Activated CD8-positive, alpha-beta memory T cell treated with anti-CD3 and anti-CD28 coated beads, Interleukin-2, amount 10 ng/mL, durations not matched to agents 7 days and 5 days (primary cell): ENCODE measurements around the gene GADD45GIP1. TPM values are rescaled to one million over a fixed set of nuclear protein-coding genes. Genes with fewer than 3 reads are reported as not detected.

ENCODE experiments used
- ATAC-seq: fragments of 150-1000 bp; cut with Tn5 transposase; one replicate; pipeline ENCODE4 v1.10.0; 2021; ENCODE audit warnings: moderate library complexity
- CTCF ChIA-PET: fragments of 350-600 bp; sonication (Branson Sonifier 250); formaldehyde crosslinking; loops from one replicate; lab custom pipeline; 2021; ENCODE audit warnings: antibody characterized with exemption; lab: Charles Lee
- DNase-seq: peaks from one replicate; pipeline ENCODE4 v3.0.0-alpha.2; 2020
- H3K27ac Mint-ChIP-seq: one replicate; pipeline ENCODE4 v1.8.0; 2021; ENCODE audit warnings: mild to moderate bottlenecking, mixed read lengths
- H3K27me3 Mint-ChIP-seq: one replicate; pipeline ENCODE4 v1.8.0; 2021; ENCODE audit warnings: mixed read lengths
- H3K36me3 Mint-ChIP-seq: one replicate; pipeline ENCODE4 v1.8.0; 2021; ENCODE audit warnings: mild to moderate bottlenecking, mixed read lengths
- H3K4me1 Mint-ChIP-seq: one replicate; pipeline ENCODE4 v1.8.0; 2021; ENCODE audit warnings: mixed read lengths
- H3K4me3 Mint-ChIP-seq: one replicate; pipeline ENCODE4 v1.8.0; 2021; ENCODE audit warnings: mild to moderate bottlenecking, moderate library complexity, mixed read lengths
- H3K9me3 Mint-ChIP-seq: one replicate; pipeline ENCODE4 v1.8.0; 2022; ENCODE audit warnings: low read depth, mixed read lengths
- total RNA-seq, 2 experiments: library from RNA; stranded (reverse); gene quantifications; one replicate each; pipeline ENCODE4 v1.2.3, GENCODE V29; 2021

GADD45GIP1 gene
- total RNA-seq, 2 experiments from 2014 or later = 23.9 to 24.9 TPM

DNA sequence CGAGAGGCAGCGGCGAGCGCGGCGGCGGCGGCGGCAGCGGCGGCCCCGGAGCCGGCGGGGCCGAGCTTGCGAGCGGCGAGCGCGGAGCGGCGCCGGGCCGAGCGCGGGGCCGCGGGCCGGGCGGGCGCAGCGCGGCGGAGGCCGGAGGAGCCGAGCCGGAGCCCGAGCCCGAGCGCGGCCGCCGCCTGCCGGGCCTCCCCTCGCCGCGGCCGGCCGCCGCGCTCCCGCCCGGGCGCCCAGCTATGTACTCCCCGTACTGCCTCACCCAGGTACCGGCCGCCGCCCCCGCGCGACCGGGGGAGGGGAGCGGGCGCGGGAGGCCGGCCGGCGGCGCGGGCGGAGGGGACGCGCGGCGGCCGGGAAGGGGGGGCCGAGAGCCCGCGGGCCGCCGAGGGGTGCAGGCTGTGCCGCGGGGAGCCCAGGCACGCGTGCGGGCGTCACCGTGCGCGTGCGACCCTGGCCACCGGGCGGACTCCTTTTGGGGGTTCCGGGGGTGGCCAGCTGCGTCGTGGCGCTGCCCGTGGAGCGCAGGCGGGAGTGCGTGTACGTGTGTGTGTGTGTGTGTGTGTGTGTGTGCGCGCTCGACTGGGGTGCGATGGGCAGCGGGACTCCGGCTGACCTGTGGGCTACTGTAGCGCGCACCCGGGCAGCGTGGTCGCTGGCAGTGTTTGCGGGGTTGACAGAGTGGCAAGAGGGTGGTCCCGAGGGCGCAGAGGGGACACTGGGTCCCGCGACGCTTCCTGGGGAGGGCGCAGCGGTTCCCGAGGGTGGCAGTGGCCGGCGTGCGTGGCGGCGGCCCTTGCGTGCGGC, 38.8 kb upstream of the GADD45GIP1 start:
- H3K27me3 Mint-ChIP-seq = peaks cover 36% of the 10 kb centered on the region
- no peak overlapping the region for H3K4me3 Mint-ChIP-seq
- peaks cover 6% of the 10 kb centered on the region for H3K4me1 Mint-ChIP-seq
- ATAC-seq (peak; percentile 10), DNase-seq (no peak)
- no peaks in the 10 kb centered on the region for H3K9me3 Mint-ChIP-seq
- no peak overlapping the region for H3K27ac Mint-ChIP-seq
- CTCF ChIA-PET = interaction anchor here (1.2 kb wide), 1 partner anchor 65 kb away, joined by 4 read pairs; no protein-coding TSS in a partner anchor
- peaks cover 2% of the 10 kb centered on the region for H3K36me3 Mint-ChIP-seq

DNA sequence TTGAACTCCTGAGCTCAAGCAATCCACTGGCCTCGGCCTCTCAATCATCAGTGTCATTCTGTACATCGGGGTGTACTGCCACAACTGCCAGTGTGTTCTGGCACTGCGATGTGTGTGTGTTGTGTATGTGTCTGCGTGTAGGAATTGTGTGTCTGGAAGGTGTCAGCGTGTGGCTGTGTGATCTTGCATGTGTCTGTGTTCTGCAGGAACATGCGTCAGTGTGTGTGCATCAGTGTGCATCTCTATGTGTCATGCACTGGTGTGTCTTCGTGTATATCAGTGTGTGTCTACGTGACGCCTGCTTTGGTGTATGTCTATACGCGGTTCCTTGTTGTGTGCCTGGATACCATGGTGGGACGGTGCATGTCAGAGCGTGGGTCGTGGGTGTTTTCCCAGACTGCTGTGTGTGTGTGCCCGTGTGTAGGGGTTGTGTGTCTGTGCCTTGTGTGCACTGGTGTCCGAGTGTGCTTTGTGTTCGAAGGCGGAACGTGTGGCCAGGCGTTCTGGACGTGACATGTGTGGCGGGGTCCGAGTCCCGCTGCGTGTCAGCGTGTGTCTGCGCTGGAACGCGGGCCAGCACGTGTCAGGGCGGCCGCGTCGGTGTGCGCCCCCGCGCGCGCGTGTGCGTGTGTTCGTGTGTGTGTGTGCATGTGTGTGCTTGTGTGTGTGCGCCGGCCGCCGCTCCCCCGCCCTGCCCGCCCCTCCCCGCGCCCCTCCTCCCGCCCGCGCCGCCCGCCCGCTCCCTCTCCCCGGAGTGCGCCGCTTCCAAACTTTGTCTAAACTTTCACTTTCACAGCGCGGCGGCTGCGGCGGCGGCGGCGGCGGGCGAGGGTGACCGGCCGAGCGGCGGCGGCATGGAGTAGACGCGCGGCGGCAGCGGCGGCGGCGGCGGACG, 37.9 kb upstream of the GADD45GIP1 start, which contains the start of gene NFIX:
NFIX (plus strand) TSS at position 775 of the 895 bp plus-strand sequence. CDS start 363 bp downstream, outside the sequence.
- CTCF ChIA-PET = interaction anchor here (1.0 to 1.4 kb wide), 3 partner anchors 39 to 66 kb away, joined by 4 to 5 read pairs (median 4); no protein-coding TSS in a partner anchor
- Mint-ChIP-seq H3K4me3 (peak within 1 kb of the TSS; percentile 76), H3K9me3 (no peaks in the 10 kb centered on the region), H3K36me3 (peaks cover 2% of the 10 kb centered on the region), H3K27ac (peak within 1 kb of the TSS; percentile 61), H3K4me1 (peaks cover 6% of the 10 kb centered on the region), H3K27me3 (peaks cover 36% of the 10 kb centered on the region)
- no peak for DNase-seq
- peak; percentile 32 for ATAC-seq

DNA sequence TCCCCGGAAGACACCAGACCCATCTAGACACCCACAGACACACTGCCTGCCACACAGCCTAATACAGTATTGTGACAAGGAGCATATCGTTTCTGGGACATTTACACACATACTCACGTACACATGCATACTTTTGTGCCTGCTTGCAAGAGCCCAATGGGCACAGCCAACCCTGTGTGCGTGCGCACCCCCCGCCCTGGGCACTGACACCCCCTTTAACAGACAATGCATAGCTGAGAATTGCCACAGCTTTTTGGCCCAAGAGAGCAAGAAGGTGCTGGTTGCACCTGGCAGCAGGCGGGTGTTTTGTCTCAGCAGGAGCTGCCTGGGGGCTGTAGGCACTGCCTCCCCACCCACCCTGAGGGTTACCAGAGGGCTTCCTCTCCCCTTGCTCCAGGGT, 36.5 kb upstream of the GADD45GIP1 start:
- DNase-seq = no peak
- Mint-ChIP-seq H3K36me3 (peaks cover 2% of the 10 kb centered on the region), H3K27ac (no peak overlapping the region), H3K4me3 (no peak overlapping the region), H3K9me3 (no peaks in the 10 kb centered on the region), H3K4me1 (peaks cover 6% of the 10 kb centered on the region), H3K27me3 (peaks cover 36% of the 10 kb centered on the region)
- CTCF ChIA-PET = interaction anchor here (1.0 to 1.4 kb wide), 2 partner anchors 40 to 68 kb away, joined by 4 to 5 read pairs; no protein-coding TSS in a partner anchor
- no peak for ATAC-seq

DNA sequence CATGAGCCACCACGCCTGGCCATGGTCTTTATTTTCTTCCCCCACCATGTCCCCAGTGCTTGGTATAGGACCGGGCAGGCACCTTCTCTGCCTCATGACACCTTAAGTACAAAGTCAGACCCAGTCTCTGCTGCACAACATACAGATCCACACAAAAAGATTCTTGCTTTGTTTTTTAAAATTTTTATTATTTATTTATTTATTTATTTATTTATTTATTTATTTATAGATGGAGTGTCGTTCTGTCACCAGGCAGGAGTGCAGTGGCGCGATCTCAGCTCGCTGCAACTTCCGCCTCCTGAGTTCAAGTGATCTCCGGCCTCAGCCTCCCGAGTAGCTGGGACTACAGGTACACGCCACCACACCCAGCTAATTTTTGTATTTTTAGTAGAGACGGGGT, 35.7 kb upstream of the GADD45GIP1 start:
- Mint-ChIP-seq H3K36me3 (peaks cover 2% of the 10 kb centered on the region), H3K4me3 (no peak overlapping the region), H3K9me3 (no peaks in the 10 kb centered on the region), H3K27ac (no peak overlapping the region), H3K27me3 (peaks cover 32% of the 10 kb centered on the region), H3K4me1 (peaks cover 6% of the 10 kb centered on the region)
- CTCF ChIA-PET = interaction anchor here (0.7 kb wide), 1 partner anchor 27 kb away, joined by 3 read pairs; no protein-coding TSS in a partner anchor
- DNase-seq (no peak), ATAC-seq (no peak)

DNA sequence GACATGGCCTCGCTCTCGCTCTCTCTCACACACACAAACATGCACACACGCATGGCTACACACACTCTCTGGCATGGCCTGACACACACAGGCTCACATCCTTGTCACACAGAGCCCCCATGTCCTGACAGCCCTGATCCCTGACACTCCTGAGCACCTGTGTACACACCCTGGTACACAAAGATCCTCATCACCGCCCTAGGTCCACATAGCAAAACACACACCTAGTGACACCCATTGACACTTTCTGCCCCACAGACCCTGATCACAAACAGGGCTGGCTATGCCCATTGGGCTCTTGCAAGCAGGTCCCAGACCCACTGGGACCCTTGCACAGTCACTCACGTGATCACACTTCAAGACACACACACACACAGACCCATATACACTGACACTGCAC, 34.3 kb upstream of the GADD45GIP1 start:
- peaks cover 2% of the 10 kb centered on the region for H3K36me3 Mint-ChIP-seq
- H3K27ac Mint-ChIP-seq = no peak overlapping the region
- no peaks in the 10 kb centered on the region for H3K9me3 Mint-ChIP-seq
- DNase-seq (no peak), ATAC-seq (no peak)
- H3K27me3 Mint-ChIP-seq = peaks cover 21% of the 10 kb centered on the region
- CTCF ChIA-PET = interaction anchor here (0.7 to 1.0 kb wide), 2 partner anchors 14 to 43 kb away, joined by 3 to 4 read pairs; no protein-coding TSS in a partner anchor
- H3K4me1 Mint-ChIP-seq = peaks cover 6% of the 10 kb centered on the region
- H3K4me3 Mint-ChIP-seq = no peak overlapping the region

DNA sequence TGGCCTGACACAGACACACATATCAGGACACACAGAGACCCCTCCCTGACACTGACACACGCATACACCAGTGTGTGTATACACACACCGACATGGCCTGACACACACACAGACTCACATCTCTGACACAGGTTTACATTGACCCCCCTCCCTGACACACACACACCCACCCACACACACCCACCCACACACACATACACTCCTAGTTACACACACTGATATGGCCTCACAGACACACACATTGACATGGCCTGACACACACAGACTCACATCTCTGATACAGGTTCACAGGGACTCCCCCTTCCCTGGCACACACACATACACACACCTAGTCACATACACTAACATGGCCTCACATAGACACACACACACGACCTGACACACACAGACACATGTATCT, 33.8 kb upstream of the GADD45GIP1 start:
- H3K9me3 Mint-ChIP-seq = no peaks in the 10 kb centered on the region
- no peak overlapping the region for H3K4me3 Mint-ChIP-seq
- CTCF ChIA-PET = no interaction called here
- H3K27me3 Mint-ChIP-seq = peaks cover 18% of the 10 kb centered on the region
- ATAC-seq = no peak
- H3K4me1 Mint-ChIP-seq = peaks cover 6% of the 10 kb centered on the region
- peaks cover 2% of the 10 kb centered on the region for H3K36me3 Mint-ChIP-seq
- DNase-seq = no peak
- H3K27ac Mint-ChIP-seq = no peak overlapping the region

DNA sequence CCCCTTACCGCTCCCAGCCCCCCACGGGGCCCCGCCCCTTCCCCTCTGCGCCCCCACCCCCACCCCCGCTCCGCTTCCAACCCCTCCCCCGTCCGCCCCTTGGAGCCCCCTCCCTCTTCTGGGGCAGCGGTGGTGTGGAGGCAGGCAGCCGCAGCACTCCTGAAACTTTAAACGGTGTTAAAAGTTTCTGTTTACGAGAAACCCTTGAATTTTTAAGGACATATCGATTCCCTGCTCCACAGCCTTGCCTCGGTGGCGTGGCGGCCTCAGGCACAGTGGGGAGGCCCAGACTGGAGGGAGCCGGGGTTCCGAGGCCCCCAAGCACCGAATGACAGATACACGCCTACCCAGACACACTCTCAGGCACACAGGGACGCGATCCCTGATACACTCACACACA, 33.4 kb upstream of the GADD45GIP1 start:
- Mint-ChIP-seq H3K36me3 (peaks cover 2% of the 10 kb centered on the region), H3K4me3 (no peak overlapping the region), H3K27me3 (peaks cover 18% of the 10 kb centered on the region), H3K4me1 (peaks cover 6% of the 10 kb centered on the region), H3K9me3 (no peaks in the 10 kb centered on the region), H3K27ac (no peak overlapping the region)
- ATAC-seq (no peak), DNase-seq (no peak)
- CTCF ChIA-PET = no interaction called here

DNA sequence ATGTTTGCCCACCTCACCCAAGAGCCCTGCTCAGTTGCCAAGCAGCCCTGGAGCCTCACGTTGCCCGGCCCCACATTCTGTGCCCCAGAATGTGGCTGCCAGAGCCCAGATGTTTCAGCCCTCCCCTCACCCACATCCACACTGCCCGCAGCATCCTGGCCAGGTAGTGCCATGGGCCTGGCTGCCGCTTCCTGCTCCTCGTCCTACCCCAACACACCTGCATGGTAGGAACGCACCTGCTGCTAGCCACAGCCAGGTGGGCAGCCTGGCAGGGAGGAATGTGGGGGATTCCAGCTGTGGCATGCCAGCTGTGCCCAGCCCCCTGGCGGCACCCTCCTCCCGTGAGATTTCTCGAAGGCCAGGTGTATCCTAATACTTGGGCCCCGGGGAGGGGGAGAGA, 30.8 kb upstream of the GADD45GIP1 start:
- H3K4me1 Mint-ChIP-seq = peaks cover 2% of the 10 kb centered on the region
- CTCF ChIA-PET = no interaction called here
- ATAC-seq (no peak), DNase-seq (no peak)
- peaks cover 7% of the 10 kb centered on the region for H3K27me3 Mint-ChIP-seq
- no peaks in the 10 kb centered on the region for H3K36me3 Mint-ChIP-seq
- H3K27ac Mint-ChIP-seq = no peak overlapping the region
- no peaks in the 10 kb centered on the region for H3K9me3 Mint-ChIP-seq
- no peak overlapping the region for H3K4me3 Mint-ChIP-seq

DNA sequence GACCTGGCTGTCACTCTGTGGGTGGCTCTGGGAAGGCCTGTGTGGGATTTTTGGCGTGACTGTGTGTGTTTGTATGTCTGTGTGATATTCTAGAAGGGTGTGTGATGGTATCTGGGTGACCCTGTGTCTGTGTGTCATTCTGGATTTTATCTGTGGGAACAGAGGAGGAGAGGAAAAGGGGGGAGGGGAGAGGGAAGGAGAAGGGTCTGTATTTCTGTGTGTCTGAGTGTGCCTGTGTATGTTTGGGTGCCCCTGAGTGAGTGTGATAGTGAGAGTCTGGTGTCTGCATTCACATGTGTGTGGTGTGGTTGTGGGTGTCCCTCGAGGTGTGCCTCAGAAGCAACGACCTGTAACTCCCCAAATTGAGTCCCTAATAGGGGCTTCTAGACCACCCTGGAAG, 30.2 kb upstream of the GADD45GIP1 start:
- H3K4me1 Mint-ChIP-seq = peaks cover 2% of the 10 kb centered on the region
- ATAC-seq (no peak), DNase-seq (no peak)
- H3K27me3 Mint-ChIP-seq = peaks cover 7% of the 10 kb centered on the region
- CTCF ChIA-PET = no interaction called here
- H3K36me3 Mint-ChIP-seq = no peaks in the 10 kb centered on the region
- no peak overlapping the region for H3K27ac Mint-ChIP-seq
- H3K4me3 Mint-ChIP-seq = no peak overlapping the region
- H3K9me3 Mint-ChIP-seq = no peaks in the 10 kb centered on the region

DNA sequence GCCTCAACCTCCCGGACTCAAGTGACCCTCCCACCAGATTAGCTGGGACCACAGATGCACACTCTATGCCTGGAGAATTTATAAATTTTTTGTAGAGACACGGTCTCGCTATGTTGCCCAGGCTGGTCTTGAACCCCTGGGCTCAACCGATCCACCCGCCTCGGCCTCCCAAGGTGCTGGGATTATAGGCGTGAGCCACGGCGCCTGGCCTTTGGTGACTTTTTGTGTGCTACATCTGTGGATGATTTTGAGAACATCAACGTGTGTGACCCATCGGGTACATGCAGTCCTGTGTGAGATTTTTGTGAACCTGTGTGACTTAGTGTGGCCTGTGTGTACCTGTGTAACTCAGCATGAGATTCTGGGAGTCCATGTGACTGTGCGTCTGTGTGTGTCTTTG, 29.7 kb upstream of the GADD45GIP1 start:
- peaks cover 2% of the 10 kb centered on the region for H3K4me1 Mint-ChIP-seq
- H3K4me3 Mint-ChIP-seq = no peak overlapping the region
- ATAC-seq (no peak), DNase-seq (no peak)
- no peaks in the 10 kb centered on the region for H3K9me3 Mint-ChIP-seq
- H3K36me3 Mint-ChIP-seq = no peaks in the 10 kb centered on the region
- peaks cover 7% of the 10 kb centered on the region for H3K27me3 Mint-ChIP-seq
- CTCF ChIA-PET = interaction anchor here (0.6 kb wide), 1 partner anchor 224 kb away, joined by 3 read pairs; no protein-coding TSS in a partner anchor
- no peak overlapping the region for H3K27ac Mint-ChIP-seq

DNA sequence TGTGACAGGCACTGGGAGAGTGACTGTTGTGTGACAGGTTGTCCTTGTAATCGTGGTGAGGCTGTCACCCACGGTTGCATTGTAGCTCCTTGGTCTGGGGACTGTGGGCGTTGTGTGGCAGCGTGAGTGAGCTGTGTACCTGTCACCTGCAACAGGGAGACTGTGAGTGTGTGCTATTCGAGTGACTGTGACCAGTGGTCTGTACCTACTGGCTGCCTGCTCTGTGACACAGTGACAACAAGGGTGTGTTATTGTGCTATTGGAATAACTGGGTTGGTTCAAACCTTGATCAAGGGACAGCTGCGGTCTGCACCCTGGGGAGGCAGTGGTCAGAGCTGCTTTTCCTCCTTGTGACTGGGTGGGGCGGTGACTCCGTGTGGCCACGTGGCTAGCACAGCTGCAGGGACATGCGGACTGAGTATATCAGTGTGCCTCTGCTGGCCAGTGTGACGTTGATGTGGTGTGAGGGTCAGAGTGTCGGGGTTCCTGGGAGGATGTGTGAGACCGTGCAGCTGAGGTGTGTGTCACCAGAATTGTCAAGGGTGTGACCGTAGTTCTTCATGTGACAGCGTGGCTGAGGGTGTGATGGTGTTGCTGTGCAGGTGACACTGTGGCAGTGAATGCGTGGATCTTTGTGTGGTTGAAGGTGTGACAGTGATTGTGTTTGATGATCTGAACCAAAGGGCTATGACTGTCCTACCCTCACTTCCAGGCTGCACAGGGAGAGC, 28.2 kb upstream of the GADD45GIP1 start:
- Mint-ChIP-seq H3K27ac (no peak overlapping the region), H3K4me3 (no peak overlapping the region), H3K4me1 (peaks cover 2% of the 10 kb centered on the region), H3K27me3 (peaks cover 7% of the 10 kb centered on the region), H3K9me3 (no peaks in the 10 kb centered on the region), H3K36me3 (no peaks in the 10 kb centered on the region)
- CTCF ChIA-PET = interaction anchor here (0.6 to 13.9 kb wide), 6 partner anchors 20 to 108 kb away, joined by 3 to 204 read pairs (median 4); no protein-coding TSS in a partner anchor
- DNase-seq (no peak), ATAC-seq (no peak)

DNA sequence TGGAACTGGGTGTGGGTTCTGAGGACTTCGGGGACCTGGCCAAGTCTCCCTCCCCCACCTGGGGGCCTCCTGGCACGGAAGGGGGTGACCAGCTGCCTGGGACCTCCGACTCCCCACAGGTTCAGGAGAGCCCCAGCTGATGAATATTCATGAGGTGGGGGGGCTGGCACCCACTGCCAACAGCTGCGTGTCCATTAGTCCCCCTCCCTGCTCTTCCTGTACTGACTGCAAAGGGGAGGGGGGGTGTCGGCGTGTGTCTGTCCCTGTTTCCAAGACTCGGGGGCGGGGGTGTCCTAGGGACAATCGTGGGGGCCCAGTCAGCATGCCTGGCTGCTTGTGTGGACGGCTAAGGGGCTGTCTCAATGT, 27.6 kb upstream of the GADD45GIP1 start:
- Mint-ChIP-seq H3K4me1 (peaks cover 2% of the 10 kb centered on the region), H3K27me3 (peaks cover 7% of the 10 kb centered on the region), H3K36me3 (no peaks in the 10 kb centered on the region), H3K27ac (no peak overlapping the region), H3K4me3 (no peak overlapping the region), H3K9me3 (no peaks in the 10 kb centered on the region)
- CTCF ChIA-PET = interaction anchor here (1.2 to 13.9 kb wide), 4 partner anchors 33 to 109 kb away, joined by 3 to 204 read pairs (median 91); no protein-coding TSS in a partner anchor
- ATAC-seq (no peak), DNase-seq (no peak)
